Epithelial cell of proximal tubule (primary cell): Measurements from ENCODE around the gene BTBD19. TPM values are rescaled to one million over a fixed set of nuclear protein-coding genes. Genes with fewer than 3 reads are reported as not detected.
"Not testable (repeated sequence)": the region's sequence is repeated elsewhere in the genome, so short reads cannot be mapped to it uniquely, and the experiment has no call there.

ENCODE experiments used
- DNase-seq: peaks from one replicate; pipeline ENCODE4 v3.0.0-alpha.2; 2011; ENCODE audit warnings: low read depth
- H3K4me3 ChIP-seq: 2 replicates; pipeline ENCODE4 v1.5.1; 2011; ENCODE audit warnings: low read depth, mild to moderate bottlenecking, low read length
- total RNA-seq: library from RNA; depleted of rRNA; stranded (reverse); fragments of >200 nt; gene quantifications from 2 replicates; pipeline ENCODE4 v1.2.3, GENCODE V29; 2015
- TF ChIP-seq, protein P1 (sequence below): conservative IDR thresholded peaks from 2 replicates; pipeline ENCODE4 v1.5.1; 2012; ENCODE audit warnings: low read depth, mild to moderate bottlenecking, low read length

Gene BTBD19, protein sequence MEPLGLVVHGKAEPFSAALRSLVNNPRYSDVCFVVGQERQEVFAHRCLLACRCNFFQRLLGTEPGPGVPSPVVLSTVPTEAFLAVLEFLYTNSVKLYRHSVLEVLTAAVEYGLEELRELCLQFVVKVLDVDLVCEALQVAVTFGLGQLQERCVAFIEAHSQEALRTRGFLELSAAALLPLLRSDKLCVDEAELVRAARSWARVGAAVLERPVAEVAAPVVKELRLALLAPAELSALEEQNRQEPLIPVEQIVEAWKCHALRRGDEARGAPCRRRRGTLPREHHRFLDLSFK
- 0.29 and 2.8 TPM in 2 replicates for total RNA-seq

DNA sequence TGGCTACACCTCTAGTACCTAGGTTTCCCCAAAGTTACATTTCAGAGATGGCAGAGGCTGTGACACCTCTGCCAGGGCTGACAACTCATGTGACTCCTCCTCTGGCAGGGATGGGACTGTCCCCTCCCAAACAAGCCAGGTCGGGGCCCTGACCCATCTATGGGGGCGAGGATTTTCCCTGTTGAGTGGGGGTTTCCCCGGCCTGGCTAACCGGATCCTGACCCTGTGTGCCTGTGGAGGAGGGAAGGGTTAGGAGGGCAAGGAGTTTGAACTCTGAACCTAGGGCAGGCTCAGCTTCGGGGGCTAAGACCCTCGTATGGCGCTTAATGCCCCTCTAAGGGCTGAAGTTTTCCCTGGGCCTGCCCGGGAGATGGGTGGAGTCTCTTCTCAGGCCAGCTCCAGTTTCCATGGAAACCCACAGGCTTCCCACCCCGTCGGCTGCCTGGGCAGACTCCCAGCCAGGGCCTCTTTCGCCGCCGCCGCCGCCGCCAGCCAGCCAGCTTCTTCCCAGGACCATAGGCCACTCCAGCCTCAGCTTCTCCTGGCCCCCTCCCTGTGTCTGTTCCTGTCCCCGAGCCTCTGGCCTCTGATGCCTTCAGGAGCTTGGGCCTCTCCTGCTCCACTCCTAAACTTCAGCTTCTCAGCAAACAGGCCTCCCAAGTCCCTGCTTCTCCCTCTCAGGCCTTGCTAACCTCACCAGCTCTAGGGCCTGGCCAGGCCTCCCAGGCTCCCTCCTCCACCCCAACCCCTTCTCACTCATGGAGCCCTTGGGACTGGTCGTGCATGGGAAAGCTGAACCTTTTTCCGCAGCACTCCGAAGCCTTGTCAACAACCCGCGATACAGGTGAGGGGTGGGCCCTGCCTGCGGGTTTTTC lies at the start of gene BTBD19:
Gene BTBD19, plus strand, starts transcription at position 461 of the 875 bp plus-strand sequence. Its CDS starts 298 bp downstream, at position 759.
- TF ChIP-seq, protein P1, sequence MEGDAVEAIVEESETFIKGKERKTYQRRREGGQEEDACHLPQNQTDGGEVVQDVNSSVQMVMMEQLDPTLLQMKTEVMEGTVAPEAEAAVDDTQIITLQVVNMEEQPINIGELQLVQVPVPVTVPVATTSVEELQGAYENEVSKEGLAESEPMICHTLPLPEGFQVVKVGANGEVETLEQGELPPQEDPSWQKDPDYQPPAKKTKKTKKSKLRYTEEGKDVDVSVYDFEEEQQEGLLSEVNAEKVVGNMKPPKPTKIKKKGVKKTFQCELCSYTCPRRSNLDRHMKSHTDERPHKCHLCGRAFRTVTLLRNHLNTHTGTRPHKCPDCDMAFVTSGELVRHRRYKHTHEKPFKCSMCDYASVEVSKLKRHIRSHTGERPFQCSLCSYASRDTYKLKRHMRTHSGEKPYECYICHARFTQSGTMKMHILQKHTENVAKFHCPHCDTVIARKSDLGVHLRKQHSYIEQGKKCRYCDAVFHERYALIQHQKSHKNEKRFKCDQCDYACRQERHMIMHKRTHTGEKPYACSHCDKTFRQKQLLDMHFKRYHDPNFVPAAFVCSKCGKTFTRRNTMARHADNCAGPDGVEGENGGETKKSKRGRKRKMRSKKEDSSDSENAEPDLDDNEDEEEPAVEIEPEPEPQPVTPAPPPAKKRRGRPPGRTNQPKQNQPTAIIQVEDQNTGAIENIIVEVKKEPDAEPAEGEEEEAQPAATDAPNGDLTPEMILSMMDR: no peak
- peak within 1 kb of the TSS; percentile 48 for H3K4me3 ChIP-seq
- DNase-seq: no peak

DNA sequence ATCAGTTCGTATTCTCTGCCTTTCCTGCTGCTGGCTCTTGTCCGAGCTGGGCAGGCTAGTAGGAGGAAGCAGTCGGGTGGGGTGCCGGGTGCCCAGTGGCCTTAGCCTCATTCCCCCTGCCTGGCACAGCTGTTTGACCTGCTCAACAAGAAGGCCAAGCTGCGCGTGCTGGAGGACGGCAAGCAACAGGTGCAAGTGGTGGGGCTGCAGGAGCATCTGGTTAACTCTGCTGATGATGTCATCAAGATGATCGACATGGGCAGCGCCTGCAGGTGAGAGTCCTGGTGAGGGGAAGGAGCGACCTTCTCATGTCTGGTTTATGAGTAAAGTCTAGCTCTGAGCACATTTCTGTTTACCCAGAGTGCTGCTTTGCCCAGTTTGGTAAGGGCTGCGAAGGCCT lies 49.2 kb upstream of the BTBD19 start:
- TF ChIP-seq, protein P1: no peak
- no peak for DNase-seq
- H3K4me3 ChIP-seq: no peak overlapping the region

DNA sequence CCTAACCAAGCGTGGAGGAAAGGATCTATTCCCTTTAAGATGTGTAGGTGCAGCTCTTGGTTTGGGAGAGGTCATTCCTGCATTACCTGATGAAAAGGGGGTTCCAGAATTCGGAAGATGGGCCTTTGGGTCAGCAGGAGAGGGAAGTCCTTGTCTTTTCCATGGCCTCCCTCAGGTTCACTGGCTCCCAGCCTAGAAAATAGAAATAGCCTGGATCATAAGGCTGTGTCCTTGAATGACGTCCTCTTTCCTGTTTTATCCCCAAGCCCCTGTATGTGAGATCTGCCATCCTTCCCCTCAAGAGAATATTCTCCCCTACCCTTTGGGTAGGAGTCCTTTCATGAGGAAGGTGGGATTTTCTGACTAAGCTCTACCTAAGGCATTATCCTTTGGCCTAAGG lies 47.4 kb upstream of the BTBD19 start:
- H3K4me3 ChIP-seq: no peak overlapping the region
- TF ChIP-seq, protein P1: no peak
- DNase-seq: no peak

DNA sequence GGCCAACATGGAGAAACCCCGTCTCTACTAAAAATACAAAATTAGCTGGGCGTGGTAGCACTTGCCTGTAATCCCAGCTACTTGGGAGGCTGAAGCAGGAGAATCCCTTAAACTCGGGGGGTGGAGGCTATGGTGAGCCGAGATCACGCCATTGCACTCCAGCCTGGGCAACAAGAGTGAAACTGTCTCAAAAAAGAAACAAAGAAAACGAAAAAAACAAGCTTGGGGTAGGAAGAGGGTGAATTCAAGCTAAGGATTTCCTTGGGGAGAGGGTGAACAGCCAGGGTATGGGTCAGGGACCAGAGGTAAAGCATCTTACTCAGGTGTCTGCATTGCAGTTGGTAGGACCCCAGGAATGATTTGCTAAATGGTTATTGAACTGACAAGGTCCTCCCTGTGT lies 41.9 kb upstream of the BTBD19 start:
- not testable (repeated sequence) for DNase-seq, H3K4me3 ChIP-seq

DNA sequence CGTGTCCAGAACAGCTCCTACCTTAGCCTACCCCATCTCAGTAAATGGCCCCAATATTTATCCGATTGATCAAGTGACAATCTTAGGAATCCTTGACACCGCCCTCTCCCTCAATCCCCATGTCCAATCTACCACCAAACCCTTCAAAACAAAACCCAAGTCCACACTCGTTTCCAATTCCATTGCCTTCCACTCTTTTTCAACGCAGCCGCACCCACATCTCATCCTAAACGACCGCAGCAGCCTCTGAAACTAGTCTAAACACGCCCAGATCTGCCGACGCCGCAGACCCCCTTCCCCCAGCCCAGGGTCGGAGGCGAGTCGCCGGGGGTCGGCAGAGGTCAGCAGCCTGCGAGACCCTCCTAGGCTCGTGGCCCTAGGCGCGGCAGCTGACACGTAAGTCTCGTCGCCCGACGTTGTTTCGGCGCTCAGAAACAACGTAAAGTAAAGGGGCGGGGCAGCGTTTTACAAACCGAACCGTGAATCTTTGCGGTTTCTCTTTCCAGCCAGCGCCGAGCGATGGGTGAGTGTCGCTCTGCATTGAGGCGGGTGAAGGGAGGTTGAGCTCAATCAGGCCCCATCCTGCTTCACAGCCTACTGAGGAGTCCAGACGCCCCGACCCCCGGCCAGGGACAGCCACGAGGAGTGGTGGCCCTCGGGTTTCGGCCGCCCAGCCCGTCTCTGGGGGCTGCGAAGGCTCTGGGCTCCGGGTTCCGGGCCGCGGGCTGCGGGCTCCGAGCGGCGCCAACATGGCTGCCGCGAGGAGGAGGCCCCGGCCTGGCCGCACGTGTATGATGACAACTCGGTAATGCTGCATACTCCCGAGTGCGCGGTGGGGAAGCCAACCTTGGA lies 33.0 kb upstream of the BTBD19 start, which contains the start of gene RPS8:
Gene RPS8, plus strand, starts transcription at position 463 of the 852 bp plus-strand sequence. Its CDS starts 57 bp downstream, at position 520.
- TF ChIP-seq, protein P1: no peak
- DNase-seq: peak; percentile 53
- H3K4me3 ChIP-seq: peak within 1 kb of the TSS; percentile 89

DNA sequence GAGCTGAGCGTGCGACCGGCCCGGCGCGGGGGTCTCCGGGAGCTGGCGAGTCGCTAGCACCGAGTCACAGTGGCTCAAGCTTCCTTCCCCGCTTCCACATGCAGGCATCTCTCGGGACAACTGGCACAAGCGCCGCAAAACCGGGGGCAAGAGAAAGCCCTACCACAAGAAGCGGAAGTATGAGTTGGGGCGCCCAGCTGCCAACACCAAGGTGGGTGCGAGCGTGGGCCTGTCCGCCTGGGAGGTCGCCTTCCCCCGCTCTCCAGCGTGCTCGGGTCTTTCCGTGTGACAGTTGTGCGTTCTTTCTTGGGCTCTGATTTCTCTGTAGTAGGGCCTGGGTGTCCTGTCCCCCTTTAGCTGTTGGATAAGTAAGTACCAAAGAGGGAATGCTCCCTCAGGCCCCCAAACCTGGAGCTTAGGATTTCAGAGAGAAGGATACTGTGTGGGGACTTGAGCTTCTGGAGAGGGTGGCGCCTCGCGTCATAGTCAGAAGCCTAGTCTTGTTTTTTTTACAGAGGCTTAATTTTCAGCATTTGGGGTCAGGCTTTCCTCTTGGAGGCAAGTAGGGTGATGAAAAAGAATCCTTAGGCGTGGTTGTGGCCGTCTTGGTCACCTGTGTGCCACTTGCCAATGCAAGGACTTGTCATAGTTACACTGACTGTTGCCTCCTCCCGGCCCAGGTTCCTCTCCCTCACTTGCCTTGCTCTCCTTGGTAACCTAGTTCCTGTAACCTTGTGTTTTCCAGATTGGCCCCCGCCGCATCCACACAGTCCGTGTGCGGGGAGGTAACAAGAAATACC lies 32.2 kb upstream of the BTBD19 start:
- peak overlapping the region; percentile 89 for H3K4me3 ChIP-seq
- TF ChIP-seq, protein P1: no peak
- DNase-seq: no peak
